Esophagus (tissue), 2 donors: ENCODE results near the gene ATXN1. TPM values are rescaled to one million over a fixed set of nuclear protein-coding genes. Genes with fewer than 3 reads are reported as not detected.
"Not testable (repeated sequence)": the region's sequence is repeated elsewhere in the genome, so short reads cannot be mapped to it uniquely, and the experiment has no call there.

Source experiments
- H3K27ac ChIP-seq, 2 donors: one replicate each; pipeline ENCODE4 v1.5.1; 2013; ENCODE audit warnings: low read depth in 2 of 2, mild to moderate bottlenecking in 2 of 2, inconsistent platforms in 1 of 2, low read length in 1 of 2, moderate library complexity in 1 of 2
- H3K27me3 ChIP-seq, 2 donors: one replicate each; pipeline ENCODE4 v1.6.1; 2013; ENCODE audit warnings: low read length in 2 of 2, control low read depth in 1 of 2, mild to moderate bottlenecking in 1 of 2; ENCODE audit not compliant: insufficient read depth in 2 of 2, control insufficient read depth in 1 of 2
- H3K36me3 ChIP-seq, 2 donors: one replicate each; pipeline ENCODE4 v1.6.1; 2013; ENCODE audit warnings: low read length in 1 of 2; ENCODE audit not compliant: control insufficient read depth in 2 of 2, insufficient read depth in 2 of 2
- H3K4me1 ChIP-seq, 2 donors: one replicate each; pipeline ENCODE4 v1.6.1; 2013; ENCODE audit warnings: low read length in 1 of 2; ENCODE audit not compliant: control insufficient read depth in 2 of 2, insufficient read depth in 2 of 2
- H3K4me3 ChIP-seq, 2 donors: one replicate each; pipeline ENCODE4 v1.5.1; 2013; ENCODE audit warnings: low read length in 2 of 2, mild to moderate bottlenecking in 2 of 2, low read depth in 1 of 2, moderate library complexity in 1 of 2
- H3K9me3 ChIP-seq, 2 donors: one replicate each; pipeline ENCODE4 v1.6.1; 2013; ENCODE audit warnings: mild to moderate bottlenecking in 2 of 2, low read depth in 1 of 2, low read length in 1 of 2, moderate library complexity in 1 of 2; ENCODE audit not compliant: control insufficient read depth in 2 of 2, insufficient read depth in 1 of 2
- WGBS, 2 donors: extraction: QIAGEN DNeasy Blood & Tissue Kit; methylation state at CpG; one replicate each; pipeline ENCODE4 v1.1.7; 2013; 5-methylcytosine and 5-hydroxymethylcytosine counted together
- polyA plus RNA-seq, 2 donors: library from polyadenylated mRNA; stranded (reverse); fragments of 200-250 nt; gene quantifications; one replicate each; pipeline ENCODE4 v1.2.3, GENCODE V29; 2013
- donor health status: healthy with polysubstance abuse.
- donor health status: Bipolar disorder and iron deficiency.

The ATXN1 gene
- polyA plus RNA-seq, 2 donors, result 4.3 to 8.8 TPM

DNA sequence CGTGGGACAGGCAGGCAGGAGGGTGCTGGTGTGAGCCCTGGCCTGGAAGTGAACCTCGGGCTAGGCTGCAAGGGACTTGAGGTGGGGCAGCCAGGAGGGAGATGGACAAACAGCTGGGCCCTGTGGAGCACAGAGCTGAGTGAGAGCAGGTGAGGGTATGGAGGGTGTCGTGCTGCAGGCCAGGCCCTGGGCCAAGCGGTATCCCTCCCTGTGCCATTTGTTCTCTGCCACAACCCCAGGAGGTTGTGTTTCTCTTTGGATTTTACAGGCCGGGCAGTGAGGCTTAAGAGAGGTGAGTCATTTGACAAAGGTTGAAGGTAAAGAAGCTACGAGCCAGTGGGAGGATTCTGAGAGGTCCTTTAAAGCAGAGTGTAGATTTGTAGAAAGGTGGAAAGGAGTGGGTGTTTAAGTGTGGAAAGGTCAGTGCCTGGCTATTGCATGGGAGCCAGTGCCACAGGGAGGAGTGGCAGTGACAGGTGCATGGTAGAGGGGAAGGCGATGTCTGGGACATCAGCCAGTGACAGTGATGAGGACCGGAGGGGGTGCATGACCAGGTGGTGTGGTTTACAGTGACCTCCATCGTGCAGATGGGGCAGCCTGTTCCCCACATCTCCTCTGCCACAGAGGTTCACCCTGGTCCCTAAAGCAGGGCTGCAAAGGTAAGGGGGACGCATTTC lies 483.1 kb downstream of the ATXN1 start:
- 75 to 80% methylated on average over 10 of the region's 10 CpGs for WGBS, 2 donors

DNA sequence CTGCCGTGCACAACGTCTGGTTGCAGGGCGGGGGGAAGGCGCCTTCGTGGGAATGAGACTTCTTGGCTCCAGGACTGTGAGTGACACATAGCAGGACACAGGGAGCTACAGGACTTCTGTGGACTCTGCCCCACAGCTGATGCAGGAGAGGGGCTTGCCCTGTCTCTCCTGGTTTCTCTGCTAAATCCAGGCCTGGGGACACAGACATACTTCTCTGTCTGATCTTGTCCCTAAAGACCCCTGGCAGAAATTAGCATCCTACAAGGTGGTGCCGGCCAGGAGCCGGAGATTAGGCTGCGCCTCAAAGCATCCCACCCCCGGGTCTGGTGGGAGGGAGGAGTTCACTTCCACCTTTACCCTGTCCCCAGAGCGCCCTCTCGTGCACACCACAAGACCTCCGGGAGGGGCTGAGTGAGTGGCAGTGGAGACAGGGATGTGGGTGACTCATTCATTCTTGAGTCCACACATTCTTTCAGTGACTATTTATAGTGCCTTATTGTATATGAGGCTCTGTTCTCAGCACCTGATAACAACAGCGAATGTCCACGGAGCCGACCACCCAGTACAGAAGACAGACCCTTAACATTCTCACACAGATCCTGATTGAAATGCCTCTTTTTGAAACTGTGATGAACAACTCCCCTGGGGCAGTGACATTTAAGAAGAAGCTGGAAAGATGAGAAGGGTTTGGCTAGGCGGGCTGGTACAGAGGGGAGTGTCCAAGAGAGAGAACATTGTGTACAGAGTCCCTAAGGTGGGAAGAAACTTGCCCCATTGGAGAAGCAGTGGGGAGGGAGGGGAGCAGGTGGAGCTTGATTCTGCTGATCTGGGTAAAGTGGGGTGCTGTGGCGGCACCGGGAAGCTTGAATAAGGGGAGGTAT lies 483.9 kb downstream of the ATXN1 start:
- Histone ChIP-seq H3K36me3 (no peaks in the 10 kb centered on the region), H3K4me1 (peaks cover 0 to 10% of the 10 kb centered on the region in 2 donors), H3K27ac (no peak overlapping the region), H3K9me3 (no peaks in the 10 kb centered on the region), H3K4me3 (no peak overlapping the region), H3K27me3 (no peaks in the 10 kb centered on the region)
- 50 to 55% methylated on average over 18 of the region's 18 CpGs for WGBS, 2 donors

More for the DNA sequence above, 483.1 kb downstream of the ATXN1 start:
- no peaks in the 10 kb centered on the region for H3K27me3 ChIP-seq
- peaks cover 0 to 10% of the 10 kb centered on the region in 2 donors for H3K4me1 ChIP-seq
- no peaks in the 10 kb centered on the region for H3K36me3 ChIP-seq
- no peak overlapping the region for H3K27ac ChIP-seq
- H3K4me3 ChIP-seq, result no peak overlapping the region
- H3K9me3 ChIP-seq, result no peaks in the 10 kb centered on the region

DNA sequence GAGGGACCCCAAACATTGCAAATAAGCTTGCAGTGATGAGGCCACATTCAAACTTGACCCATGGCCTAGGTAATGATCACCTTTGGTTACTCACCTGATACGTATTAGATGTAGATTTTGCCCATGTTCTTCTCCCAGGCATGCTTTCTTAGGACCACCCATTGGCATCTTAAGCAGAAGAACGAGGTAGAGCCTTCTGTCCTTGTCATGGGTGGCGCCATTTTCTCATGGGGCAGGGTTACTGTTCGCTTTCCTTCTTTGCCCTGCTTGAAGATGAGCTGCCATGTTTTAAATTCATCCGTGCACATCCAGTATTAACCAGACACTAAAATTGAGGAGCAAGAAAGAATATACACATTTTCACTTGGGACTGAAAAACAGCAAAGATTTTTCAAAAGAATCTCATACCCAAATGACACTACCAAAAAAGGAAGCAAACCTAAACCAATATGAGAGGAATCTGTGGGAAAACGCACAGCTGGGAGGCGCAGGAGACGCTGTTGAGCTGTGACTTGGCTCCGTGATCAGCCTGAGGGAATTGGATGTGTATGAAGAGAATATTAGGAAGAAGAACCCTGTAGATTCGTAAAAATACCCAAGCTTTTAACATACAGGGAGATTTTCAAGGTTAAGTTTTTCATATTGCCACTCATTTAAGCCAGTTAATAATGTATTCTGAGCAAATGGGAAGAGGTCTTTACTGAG lies 486.2 kb downstream of the ATXN1 start:
- H3K27me3 ChIP-seq, result no peaks in the 10 kb centered on the region
- no peak overlapping the region for H3K27ac ChIP-seq
- no peaks in the 10 kb centered on the region for H3K9me3 ChIP-seq
- H3K4me3 ChIP-seq, result no peak overlapping the region
- WGBS, 2 donors, result 86 to 90% methylated on average over 10 of the region's 10 CpGs
- H3K36me3 ChIP-seq, result no peaks in the 10 kb centered on the region
- H3K4me1 ChIP-seq, result peaks cover 0 to 10% of the 10 kb centered on the region in 2 donors

DNA sequence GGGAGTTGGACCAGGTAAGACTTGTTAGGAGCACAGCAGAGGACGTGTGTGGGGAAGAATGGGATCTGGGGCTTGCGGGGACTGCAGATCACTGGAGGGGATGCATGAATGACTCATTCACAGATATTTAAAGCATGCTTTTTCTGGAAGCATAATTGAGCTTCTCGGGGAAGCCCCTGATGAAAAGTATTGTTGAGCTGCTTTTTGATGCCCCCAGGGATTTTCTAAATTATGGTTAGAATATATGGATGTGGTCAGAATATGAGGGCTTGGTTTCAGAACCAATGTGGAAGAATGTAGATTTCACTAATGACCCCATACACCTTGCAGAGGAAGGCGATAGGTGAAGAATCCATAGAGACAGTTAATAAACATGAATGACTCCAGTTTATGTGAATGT lies 486.8 kb downstream of the ATXN1 start:
- Histone ChIP-seq H3K27me3 (no peaks in the 10 kb centered on the region), H3K27ac (no peak overlapping the region), H3K36me3 (no peaks in the 10 kb centered on the region), H3K4me3 (no peak overlapping the region), H3K4me1 (peaks cover 0 to 10% of the 10 kb centered on the region in 2 donors), H3K9me3 (no peaks in the 10 kb centered on the region)
- WGBS, 2 donors, result 64 to 78% methylated on average over 4 of the region's 4 CpGs

DNA sequence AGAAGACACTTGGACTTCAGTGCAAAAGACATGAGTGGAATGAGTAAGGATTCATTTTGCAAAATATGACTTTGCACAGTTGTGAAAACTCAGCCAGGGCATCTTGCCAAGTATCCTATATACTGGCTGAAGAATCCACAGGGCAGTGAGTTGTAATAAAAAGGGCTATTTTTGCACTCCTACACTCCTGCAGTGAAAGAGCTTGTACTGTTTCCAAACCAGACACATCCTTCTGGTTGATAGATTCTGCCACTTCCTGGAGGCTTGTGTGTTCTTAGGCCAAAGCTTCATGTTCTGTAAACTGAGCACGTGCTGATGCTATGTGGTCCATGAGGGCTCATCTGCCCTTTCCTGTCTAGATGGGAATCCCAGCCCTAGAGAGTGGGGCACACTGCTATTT lies 488.0 kb downstream of the ATXN1 start:
- Histone ChIP-seq H3K4me3 (no peak overlapping the region), H3K4me1 (peaks cover 0 to 7% of the 10 kb centered on the region in 2 donors), H3K36me3 (no peaks in the 10 kb centered on the region), H3K9me3 (no peaks in the 10 kb centered on the region), H3K27me3 (no peaks in the 10 kb centered on the region), H3K27ac (no peak overlapping the region)
- 36 to 47% methylated on average over 1 of the region's 1 CpG for WGBS, 2 donors

DNA sequence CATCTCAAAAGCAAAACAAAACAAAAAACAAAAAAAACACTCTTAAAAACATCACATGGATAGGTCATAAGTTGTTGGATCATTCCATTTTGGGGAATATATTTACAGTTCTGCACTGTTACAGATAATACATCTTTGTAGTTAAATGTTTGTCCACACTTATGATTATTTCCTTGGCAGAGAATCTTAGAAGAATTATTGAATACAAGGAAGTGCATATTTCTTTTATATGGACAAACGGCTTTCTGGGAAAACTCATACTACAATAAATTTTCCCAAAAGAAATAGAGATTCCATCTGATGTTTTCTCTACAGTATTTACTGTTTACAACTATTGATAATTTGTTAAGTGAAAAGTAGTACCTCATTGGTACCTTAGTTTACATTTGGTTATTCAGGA lies 489.1 kb downstream of the ATXN1 start:
- H3K27ac ChIP-seq, result no peak overlapping the region
- WGBS, 2 donors, result 60 to 61% methylated on average over 1 of the region's 1 CpG

DNA sequence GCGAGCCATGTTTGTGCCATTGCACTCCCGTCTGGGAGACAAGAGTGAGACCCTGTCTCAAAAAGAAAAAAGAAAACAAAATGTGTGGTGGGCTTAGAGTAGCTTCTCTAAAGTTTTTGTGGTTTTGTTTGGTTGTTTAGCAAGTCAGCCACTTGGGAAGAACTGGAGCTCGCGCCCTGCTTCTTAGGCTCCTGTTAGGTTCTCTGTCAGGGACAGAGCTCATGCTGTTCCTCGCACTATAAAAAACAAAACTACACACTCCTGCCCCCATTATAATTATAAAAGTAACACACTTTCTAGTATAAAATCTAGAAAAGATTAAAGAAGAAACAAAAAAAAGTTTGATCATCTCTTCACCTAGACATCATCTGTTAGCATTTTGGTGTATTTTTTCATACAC lies 489.8 kb downstream of the ATXN1 start:
- H3K4me1 ChIP-seq, result no peaks in the 10 kb centered on the region
- H3K27ac ChIP-seq, result no peak overlapping the region
- WGBS, 2 donors, result 95 to 96% methylated on average over 5 of the region's 5 CpGs
- H3K9me3 ChIP-seq, result no peaks in the 10 kb centered on the region
- H3K27me3 ChIP-seq, result no peaks in the 10 kb centered on the region
- H3K4me3 ChIP-seq, result no peak overlapping the region
- H3K36me3 ChIP-seq, result no peaks in the 10 kb centered on the region

More for the DNA sequence above, 489.1 kb downstream of the ATXN1 start:
- H3K4me3 ChIP-seq, result no peak overlapping the region
- no peaks in the 10 kb centered on the region for H3K9me3 ChIP-seq
- no peaks in the 10 kb centered on the region for H3K36me3 ChIP-seq
- no peaks in the 10 kb centered on the region for H3K27me3 ChIP-seq
- no peaks in the 10 kb centered on the region for H3K4me1 ChIP-seq

DNA sequence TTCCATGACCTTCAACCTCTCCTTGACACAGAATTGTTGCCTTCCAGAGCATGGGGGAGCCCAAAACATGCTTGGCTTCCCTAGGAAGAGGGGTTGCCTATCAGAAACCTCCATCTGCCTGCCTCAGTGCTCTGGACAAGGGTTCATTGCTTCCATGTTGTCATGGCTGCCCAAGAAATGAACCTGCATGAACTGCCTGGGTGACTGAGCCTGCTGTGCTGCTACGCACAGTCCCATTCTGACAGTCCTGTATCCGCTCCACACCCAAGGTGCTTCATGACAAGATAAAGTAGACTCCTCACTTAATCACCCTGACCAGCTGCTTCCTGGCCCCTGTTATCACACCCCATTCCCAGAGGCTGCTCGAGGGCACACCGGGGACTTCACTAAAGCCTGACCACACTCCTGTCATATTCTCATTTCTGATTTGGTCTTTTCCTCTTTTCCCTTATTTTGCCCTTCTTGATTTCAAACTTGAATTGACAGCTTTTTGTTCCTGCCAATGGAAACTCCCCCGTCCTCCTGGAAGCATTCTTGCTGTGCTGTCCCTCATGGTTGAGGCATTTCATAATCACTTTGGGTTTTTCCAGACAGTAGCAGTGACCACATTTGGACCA lies 491.0 kb downstream of the ATXN1 start:
- Histone ChIP-seq H3K4me1 (no peaks in the 10 kb centered on the region), H3K9me3 (no peaks in the 10 kb centered on the region), H3K36me3 (no peaks in the 10 kb centered on the region), H3K27ac (no peak overlapping the region), H3K4me3 (no peak overlapping the region), H3K27me3 (no peaks in the 10 kb centered on the region)
- 90 to 91% methylated on average over 5 of the region's 5 CpGs for WGBS, 2 donors

DNA sequence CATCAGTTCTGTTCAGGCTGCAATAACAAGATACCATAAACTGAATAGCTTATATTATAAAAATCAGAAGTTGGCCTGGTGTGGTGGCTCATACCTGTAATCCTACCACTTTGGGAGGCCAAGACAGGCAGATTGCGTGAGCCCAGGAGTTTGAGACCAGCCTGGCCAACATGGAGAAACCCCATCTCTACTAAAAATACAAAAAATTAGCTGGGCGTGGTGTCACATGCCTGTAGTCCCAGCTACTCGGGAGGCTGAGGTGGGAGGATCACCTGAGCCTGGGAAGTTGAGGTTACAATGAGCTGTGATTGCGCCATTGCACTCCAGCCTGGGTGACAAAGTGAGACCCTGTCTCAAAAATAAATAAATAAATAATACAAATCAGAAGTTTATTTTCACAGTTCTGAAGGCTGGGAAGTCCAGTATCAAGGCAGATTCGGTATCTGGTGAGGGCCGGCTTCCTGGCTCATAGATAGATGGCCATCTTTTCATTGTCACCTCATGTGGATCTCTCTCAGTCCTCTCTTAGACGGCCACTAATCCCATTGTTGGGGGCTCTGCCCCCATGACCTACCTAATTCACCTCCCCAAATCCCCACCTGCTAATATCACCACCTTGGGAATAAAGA lies 491.7 kb downstream of the ATXN1 start:
- not testable (repeated sequence) for H3K9me3 ChIP-seq, H3K27me3 ChIP-seq, H3K4me3 ChIP-seq, H3K4me1 ChIP-seq, H3K27ac ChIP-seq, H3K36me3 ChIP-seq
- WGBS, 2 donors, result 87 to 96% methylated on average over 7 of the region's 7 CpGs
